Measurements from ENCODE around the gene LZTR1.

LZTR1 gene

GRCh38 chr22:20995329-20996030, 13.4 kb downstream of the LZTR1 start:
- Mint-ChIP-seq H3K4me1 (ENCODE audit: low read depth in 2 of 2) (peaks cover 2 to 4% of the 10 kb centered on the region in 2 donors), H3K27ac (no peak overlapping the region), H3K27me3 (no peaks in the 10 kb centered on the region), H3K4me3 (no peak overlapping the region), H3K36me3 (ENCODE audit: insufficient read depth) (peaks cover 41% of the 10 kb centered on the region), H3K9me3 (no peaks in the 10 kb centered on the region)
- DNase-seq: no peak
- ATAC-seq (replicated peaks): no peak

- Mint-ChIP-seq H3K36me3 (ENCODE audit: insufficient read depth) (peaks cover 40% of the 10 kb centered on the region), H3K4me3 (no peak overlapping the region), H3K27me3 (no peaks in the 10 kb centered on the region), H3K9me3 (no peaks in the 10 kb centered on the region), H3K4me1 (ENCODE audit: low read depth in 2 of 2) (peaks cover 5 to 8% of the 10 kb centered on the region in 2 donors), H3K27ac (no peak overlapping the region)
- no peak for ATAC-seq (replicated peaks)
- DNase-seq: no peak
These were observed 13.9 kb downstream of the LZTR1 start for GRCh38 chr22:20996031-20996410.

GRCh38 chr22:20996598-20997535, 14.8 kb downstream of the LZTR1 start:
- ATAC-seq (replicated peaks) (no peak), DNase-seq (no peak)
- Mint-ChIP-seq H3K4me3 (no peak overlapping the region), H3K9me3 (no peaks in the 10 kb centered on the region), H3K36me3 (ENCODE audit: insufficient read depth) (peaks cover 46% of the 10 kb centered on the region), H3K27me3 (no peaks in the 10 kb centered on the region), H3K27ac (no peak overlapping the region), H3K4me1 (ENCODE audit: low read depth in 2 of 2) (peaks cover 11 to 14% of the 10 kb centered on the region in 2 donors)

DNA sequence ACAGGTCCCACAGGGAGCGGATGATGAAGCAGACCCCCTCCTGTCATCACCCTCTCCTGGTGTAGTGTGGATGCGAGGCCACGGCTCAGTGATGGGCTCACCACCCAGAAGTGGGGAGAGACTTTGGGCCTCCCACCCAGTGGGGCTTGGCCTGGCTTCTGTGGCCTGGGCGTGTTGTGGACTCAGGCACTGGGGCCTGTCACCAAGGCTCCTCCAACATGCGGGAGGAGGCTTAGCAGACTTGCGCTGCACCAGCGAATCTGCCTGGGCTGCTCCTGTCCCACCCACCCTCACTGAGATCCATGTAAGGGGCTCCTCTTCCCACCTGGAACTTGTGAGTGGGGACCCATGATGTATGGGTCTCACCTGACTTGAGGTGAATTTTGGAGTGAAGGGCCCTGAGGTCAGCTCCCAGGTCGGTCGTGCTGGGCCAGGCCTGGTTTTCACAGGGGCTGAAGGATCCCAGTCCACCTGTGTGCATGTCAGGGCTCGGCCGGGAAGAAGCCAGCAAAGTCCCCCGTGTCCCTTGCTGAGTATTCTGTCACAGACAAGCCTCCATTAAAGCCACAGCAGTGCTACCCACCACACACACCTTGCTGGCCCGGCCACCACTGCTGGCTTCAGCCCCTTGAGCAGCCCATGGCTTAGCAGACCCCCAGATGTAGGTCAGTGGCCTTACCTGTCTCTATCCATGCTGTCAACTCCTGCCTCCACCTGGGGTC, 15.6 kb downstream of the LZTR1 start:
- Mint-ChIP-seq H3K4me1 (ENCODE audit: low read depth in 2 of 2) (peaks cover 12 to 17% of the 10 kb centered on the region in 2 donors), H3K9me3 (no peaks in the 10 kb centered on the region), H3K27me3 (no peaks in the 10 kb centered on the region), H3K36me3 (ENCODE audit: insufficient read depth) (peaks cover 54% of the 10 kb centered on the region), H3K4me3 (no peak overlapping the region), H3K27ac (peak overlapping the region in 1 of 2 donors; percentile 100)
- DNase-seq (no peak), ATAC-seq (replicated peaks) (no peak)

DNA sequence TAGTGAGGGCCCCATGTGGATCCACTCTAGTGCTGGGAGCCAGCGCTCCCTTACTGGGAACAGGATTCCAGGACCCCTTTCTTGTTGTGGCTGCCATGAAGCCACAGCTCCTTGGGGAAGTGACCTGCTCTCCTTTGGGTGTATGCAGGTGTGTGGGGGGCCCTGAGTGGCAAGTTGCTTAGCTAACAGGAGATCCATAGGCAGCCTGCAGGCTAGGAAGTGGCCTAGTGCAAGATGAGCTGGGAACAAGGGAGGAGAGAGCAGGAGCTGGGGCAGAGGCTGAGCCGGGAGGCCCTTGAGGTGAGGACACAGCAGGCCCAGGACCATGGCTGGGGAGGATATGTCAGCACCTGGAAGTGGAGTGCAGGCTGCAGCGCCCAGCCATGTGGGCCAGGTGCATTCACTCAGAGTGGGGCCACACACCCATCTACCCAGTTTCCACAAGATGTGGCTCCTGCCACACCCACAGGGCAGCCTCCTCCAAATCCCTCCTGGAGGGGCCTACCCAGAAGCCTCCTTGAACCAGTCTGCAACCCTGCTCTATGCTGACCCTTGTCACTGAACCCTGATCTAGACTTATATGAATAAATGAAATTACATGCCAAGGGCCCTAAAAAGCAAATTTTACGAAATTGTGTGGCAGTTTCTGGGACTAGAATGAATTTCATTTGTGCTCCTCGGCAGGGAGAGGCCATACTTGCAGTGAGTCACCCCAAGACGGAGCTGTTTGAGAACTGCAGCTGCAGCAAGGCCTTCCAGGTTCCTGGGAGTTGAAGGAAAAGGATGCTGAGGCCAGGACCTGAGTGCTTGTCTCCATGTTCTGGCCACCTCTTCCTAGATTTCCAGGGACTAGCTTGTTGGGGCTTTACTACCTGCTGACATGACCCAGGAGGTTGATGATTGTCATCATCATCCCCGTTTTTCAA, 16.6 kb downstream of the LZTR1 start:
- H3K4me1 Mint-ChIP-seq (ENCODE audit: low read depth in 2 of 2): peaks cover 22 to 27% of the 10 kb centered on the region in 2 donors
- peak overlapping the region in 1 of 2 donors; percentile 100 for H3K27ac Mint-ChIP-seq
- H3K27me3 Mint-ChIP-seq: no peaks in the 10 kb centered on the region
- no peak for DNase-seq
- peaks cover 58% of the 10 kb centered on the region for H3K36me3 Mint-ChIP-seq (ENCODE audit: insufficient read depth)
- no peaks in the 10 kb centered on the region for H3K9me3 Mint-ChIP-seq
- no peak for ATAC-seq (replicated peaks)
- H3K4me3 Mint-ChIP-seq: no peak overlapping the region

DNA sequence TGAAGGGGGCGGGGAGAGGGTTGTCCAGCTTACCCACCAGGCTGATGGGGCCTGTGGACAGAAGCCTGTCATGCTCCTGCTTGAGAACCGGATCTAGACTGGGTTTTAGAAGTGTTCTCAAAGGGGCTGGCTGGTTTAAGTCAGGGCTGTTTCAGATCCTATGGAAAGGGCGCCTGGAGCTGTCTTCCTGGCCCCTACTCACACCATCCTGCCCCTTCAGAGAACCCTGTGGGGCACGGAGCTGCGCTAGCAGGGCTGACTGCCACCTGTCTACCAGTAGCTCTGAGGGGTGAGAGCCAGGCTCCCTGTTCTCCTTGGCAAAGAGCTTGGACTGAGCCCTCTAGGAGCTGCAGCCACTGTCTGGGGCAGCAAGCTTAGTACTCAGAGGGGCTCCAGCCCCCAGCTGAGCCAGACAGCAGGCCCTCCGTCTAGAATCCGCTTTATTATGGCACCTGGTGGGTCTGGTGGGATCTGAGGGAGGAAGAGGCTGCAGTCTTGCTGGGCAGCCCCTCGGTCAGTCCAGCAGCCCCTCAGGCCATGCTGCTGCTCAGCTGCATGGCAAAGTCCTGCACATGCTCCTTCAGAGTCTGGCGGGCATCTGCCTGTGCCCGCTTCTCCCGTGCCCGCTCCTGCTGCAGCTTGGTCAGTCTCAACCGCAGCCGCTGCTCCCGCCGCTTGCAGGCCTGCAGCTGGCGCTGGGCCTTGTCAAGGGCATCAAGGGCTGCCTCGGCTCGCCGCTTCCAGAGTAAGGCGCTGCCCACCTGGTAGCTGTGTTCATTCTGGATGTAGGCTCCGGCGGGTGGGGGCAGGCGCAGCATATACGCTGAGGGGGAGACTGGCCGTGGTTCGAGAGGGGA, 17.5 kb downstream of the LZTR1 start:
- ATAC-seq (replicated peaks) (no peak), DNase-seq (no peak)
- Mint-ChIP-seq H3K9me3 (no peaks in the 10 kb centered on the region), H3K27ac (peak overlapping the region in 1 of 2 donors; percentile 100), H3K4me3 (peak overlapping the region; percentile 93 to 97), H3K36me3 (ENCODE audit: insufficient read depth) (peaks cover 58% of the 10 kb centered on the region), H3K4me1 (ENCODE audit: low read depth in 2 of 2) (peaks cover 22 to 27% of the 10 kb centered on the region in 2 donors), H3K27me3 (no peaks in the 10 kb centered on the region)

DNA sequence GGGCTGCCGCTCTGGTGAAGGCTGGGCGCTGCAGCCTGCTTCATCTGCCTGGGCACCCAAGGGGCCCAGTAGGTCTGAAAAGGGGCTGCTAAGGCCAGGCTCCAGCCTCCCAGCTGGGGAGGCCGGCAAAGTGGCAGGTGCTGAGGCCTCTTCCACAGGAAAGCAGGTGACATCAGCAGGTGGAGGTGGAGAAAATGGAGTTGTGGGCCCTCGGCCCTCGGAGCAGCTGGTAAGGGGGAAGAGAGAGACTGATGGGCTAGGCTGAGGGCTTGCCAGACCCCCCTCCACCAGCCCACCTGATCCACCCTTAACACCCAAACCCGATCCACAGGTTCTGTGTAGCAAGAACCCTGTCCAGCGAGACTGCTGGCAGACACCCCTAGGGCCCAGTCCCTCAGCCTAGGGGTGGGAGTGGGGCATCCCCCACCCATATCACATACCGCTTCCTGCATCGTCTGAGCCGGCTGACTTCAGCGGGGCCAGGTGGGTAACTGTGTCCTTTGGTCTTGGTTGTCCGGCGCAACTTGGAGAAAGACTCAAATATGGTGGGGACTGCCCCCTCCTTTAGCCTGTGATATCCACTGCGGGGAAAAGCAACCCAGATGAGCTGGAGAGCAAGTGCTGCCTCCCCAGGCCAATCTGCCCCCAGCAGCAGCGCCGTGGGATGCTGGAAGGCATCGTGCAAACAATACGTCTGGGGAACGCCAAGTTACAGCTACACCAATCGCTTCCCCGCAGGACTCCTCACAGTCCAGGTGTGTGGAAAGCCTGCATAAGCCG, 18.3 kb downstream of the LZTR1 start:
- ATAC-seq (replicated peaks) (no peak), DNase-seq (no peak)
- peaks cover 56% of the 10 kb centered on the region for H3K36me3 Mint-ChIP-seq (ENCODE audit: insufficient read depth)
- peaks cover 22 to 27% of the 10 kb centered on the region in 2 donors for H3K4me1 Mint-ChIP-seq (ENCODE audit: low read depth in 2 of 2)
- H3K27ac Mint-ChIP-seq: peak overlapping the region; percentile 99 to 100
- H3K9me3 Mint-ChIP-seq: no peaks in the 10 kb centered on the region
- H3K27me3 Mint-ChIP-seq: no peaks in the 10 kb centered on the region
- peak overlapping the region; percentile 93 to 97 for H3K4me3 Mint-ChIP-seq

DNA sequence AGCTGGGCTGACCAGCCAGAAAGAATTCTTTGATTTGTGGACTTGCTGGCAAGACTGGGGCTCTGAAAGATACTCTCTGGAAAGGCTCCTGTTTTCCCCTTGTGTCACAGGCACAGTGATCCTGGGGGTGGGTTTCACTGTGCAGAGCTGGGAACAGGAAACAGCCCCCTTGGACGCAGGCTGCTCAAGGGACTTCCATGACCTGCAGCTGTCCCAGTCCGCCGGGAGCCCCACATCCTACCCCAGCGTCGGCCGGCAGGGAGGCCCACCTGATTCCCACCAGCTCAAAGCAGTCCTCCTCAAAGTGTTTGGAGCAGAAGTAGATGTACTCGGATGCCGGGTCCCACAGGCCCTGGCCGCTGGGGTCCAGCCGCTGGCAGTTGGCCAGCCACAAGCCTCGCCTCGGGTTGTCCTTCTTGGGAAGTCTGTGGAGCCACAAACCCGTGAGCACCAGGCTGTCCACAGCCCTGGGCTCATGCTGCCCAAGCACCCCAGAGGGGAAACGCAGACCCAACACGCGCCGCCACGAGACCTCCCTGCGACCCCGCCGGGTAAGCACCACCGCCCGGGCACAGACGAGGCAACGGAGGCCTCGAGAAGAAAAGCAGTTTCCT, 19.0 kb downstream of the LZTR1 start:
- no peak for DNase-seq
- no peaks in the 10 kb centered on the region for H3K9me3 Mint-ChIP-seq
- peak overlapping the region; percentile 99 to 100 for H3K27ac Mint-ChIP-seq
- H3K4me1 Mint-ChIP-seq (ENCODE audit: low read depth in 2 of 2): peaks cover 22 to 27% of the 10 kb centered on the region in 2 donors
- ATAC-seq (replicated peaks): no peak
- peak overlapping the region; percentile 93 to 97 for H3K4me3 Mint-ChIP-seq
- no peaks in the 10 kb centered on the region for H3K27me3 Mint-ChIP-seq
- H3K36me3 Mint-ChIP-seq (ENCODE audit: insufficient read depth): peaks cover 54% of the 10 kb centered on the region

DNA sequence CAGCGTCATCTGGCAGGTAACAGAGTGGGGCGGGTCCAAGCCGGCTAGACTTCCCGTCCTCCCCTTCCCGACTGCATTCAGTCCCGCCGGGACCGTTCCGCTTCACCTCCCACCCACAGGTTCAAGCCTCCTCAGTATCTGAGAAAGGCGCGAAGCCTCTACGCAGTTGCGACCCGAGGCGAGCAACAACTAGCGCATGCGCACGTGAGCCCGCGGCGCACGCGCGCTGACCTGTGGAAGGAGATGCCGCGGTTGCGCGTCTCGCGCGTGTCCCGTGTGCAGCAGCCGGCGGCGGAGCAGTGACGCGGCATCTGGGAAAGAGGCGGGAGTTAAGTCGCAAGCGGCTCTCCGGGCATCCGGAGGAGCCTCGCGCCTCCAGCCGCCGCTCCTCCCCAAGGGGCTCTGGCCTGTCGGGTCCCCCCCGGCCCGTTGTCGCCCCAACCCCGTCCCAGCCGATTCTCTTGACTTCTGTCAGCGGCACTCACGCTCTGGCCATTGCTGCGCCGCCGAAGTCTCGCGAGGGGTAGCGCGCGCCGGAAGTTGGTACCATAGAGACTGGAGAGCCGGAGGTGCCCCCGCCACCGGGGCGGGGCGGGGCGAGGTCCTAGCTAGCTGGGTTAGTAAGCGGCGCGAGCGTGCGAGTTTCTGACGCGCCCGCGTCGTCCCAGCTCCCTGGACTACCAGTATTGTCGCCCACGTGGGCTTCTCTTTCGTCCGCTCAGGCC, 19.7 kb downstream of the LZTR1 start, which contains the start of gene THAP7:
THAP7 (minus strand) TSS at position 518 of the 725 bp plus-strand sequence; CDS start at position 311, 207 bp downstream.
- Mint-ChIP-seq H3K9me3 (no peaks in the 10 kb centered on the region), H3K4me1 (ENCODE audit: low read depth in 2 of 2) (peaks cover 22 to 27% of the 10 kb centered on the region in 2 donors), H3K27me3 (no peaks in the 10 kb centered on the region), H3K27ac (peak within 1 kb of the TSS; percentile 99 to 100), H3K4me3 (peak within 1 kb of the TSS; percentile 93 to 97), H3K36me3 (ENCODE audit: insufficient read depth) (peaks cover 51% of the 10 kb centered on the region)
- DNase-seq (peak; percentile 94 to 96 (median 96)), ATAC-seq (replicated peaks) (peak; percentile 88)

DNA sequence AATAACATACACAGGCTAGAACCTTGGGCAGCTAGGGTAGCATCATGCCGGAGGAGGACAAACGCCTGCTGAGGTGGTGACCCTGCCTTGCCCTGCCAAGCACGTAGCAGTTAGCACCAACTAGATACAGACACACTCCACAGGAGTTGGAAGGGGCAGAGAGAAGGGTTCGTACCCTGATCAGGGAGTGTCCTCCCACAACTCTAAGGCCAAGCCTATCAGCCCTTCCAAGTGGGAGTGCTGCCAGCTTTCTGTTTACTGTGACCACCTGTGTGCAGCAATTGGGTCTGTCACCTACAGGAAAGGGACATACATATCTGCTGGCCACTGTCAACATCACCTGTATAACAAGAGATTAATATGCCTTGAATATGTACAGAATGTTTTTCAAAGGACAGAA, 21.7 kb downstream of the LZTR1 start:
- Mint-ChIP-seq H3K4me1 (ENCODE audit: low read depth in 2 of 2) (peaks cover 18 to 26% of the 10 kb centered on the region in 2 donors), H3K4me3 (peak overlapping the region; percentile 93 to 97), H3K27me3 (no peaks in the 10 kb centered on the region), H3K27ac (peak overlapping the region in 1 of 2 donors; percentile 100), H3K36me3 (ENCODE audit: insufficient read depth) (peaks cover 36% of the 10 kb centered on the region), H3K9me3 (no peaks in the 10 kb centered on the region)
- ATAC-seq (replicated peaks) (no peak), DNase-seq (no peak)

All from effector memory CD8-positive, alpha-beta T cell (primary cell).